Activated CD4-positive, alpha-beta T cell treated with anti-CD3 and anti-CD28 coated beads, Interleukin-2, Interleukin-4, amounts not matched to agents 100 ng/mL and 50 ng/mL, durations not matched to agents 16 hours and 8 hours (primary cell): ENCODE measurements around the gene CD151.

Experiments
- DNase-seq: peaks from one replicate; pipeline ENCODE4 v3.0.0-alpha.2; 2020; ENCODE audit warnings: low spot score

The CD151 gene

DNA sequence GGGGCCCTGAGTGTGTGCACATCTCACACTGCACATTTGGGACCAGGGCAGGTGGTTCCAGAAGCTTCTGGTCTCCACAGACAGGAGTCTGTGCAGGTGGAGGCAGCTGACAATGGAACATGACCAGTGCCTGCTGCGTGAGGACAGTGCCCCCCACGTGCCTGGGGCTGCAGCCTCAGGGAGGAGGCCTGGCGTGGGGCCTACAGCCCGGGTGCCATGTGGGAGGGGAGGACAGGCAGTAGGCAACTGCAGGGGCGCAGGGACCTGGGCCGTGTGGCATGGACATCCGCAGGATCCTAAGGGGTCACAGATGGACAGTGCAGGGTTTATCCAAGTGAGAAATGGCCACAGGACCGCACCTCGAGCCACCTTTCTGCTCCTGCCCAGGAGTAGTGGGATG, 38.7 kb downstream of the CD151 start:
- DNase-seq = no peak

DNA sequence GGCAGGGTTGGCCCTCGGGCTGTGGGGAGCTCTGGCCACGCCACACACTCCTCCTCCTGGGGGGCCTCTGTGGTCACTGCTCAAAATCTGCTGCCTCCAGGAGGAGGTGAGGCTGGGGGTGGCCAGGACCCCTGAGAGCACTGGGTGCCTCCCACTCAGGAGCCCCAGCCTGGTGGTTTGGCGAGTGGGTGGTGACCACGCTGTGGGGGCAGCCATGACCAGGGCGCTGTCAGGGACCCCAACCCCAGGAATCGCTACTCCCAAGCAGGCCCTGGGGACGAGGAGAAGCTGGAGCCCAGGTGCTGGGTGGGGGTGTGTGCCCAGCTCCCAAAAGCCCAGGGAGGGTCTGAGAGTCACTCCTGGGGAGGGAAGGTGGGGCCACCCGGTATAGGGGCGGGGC, 40.0 kb downstream of the CD151 start:
- no peak for DNase-seq

GRCh38 chr11:873706-874105, 41.0 kb downstream of the CD151 start:
- DNase-seq = no peak

DNA sequence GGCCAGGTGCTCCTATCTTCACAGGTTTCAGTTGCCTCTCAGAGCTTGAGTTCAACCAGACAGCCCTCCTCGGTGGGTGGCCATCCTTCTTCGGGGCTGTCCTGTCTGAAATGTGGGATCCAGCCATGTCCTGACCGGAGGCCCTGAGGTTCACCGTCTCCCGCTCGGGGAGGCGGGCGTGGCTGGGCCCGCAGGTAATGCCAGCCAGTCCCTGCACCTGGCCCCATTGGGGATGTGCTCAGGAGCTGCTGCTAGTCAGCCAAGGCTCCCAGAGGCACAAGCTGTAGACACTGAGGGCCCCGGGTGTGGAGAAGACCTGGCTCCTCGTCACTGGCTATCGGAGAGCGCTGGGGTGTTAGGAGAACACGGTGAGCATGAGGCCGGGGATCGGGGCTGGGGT, 42.5 kb downstream of the CD151 start:
- no peak for DNase-seq

DNA sequence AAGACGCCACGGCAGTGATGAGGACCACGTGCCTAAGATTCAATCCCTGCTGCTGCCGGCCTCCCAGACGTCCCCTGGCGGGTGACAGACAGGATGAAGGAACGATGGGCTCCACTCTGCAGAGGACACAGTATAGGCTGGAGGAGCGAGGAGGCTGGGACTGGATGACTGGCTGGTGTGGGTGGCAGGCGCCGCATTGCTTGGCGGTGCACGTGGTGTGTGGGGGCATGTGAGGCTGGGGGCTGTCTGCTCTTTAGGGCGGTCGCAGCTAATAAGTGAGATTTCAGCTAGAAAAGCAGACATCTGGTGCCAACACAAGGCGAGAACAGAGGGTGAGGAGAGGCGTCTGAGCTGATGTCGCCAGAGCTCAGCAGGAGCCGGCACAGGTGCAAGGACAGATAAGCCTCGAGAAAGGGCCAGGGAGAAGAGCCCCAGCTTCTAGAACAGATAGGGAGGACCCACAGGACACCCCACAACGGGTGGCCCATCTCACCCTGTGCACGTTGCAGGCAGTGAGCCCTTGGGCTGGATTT, 43.1 kb downstream of the CD151 start:
- DNase-seq = no peak

DNA sequence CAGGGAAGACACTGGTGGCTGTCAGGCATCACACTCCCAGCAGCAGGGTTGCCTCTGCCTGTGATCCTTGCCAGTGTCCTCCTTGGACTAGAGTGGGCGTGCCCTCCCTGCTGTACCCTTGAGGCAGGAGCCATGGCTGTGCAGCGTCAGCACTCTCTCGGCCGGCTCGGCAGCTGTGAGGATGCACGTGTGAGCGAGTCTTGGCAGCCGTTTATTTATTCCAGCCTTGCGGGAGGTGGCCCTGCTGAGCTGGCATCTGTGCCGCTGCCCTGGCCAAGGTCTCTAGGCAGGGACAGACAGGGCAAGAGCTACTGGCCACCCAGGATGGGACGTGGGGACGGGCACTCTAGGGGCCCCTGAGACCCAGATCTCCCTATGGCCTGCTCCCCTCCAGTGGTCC, 43.8 kb downstream of the CD151 start:
- DNase-seq = no peak

- peak; percentile 15 for DNase-seq
Measured at GRCh38 chr11:877565-877964, 44.8 kb downstream of the CD151 start.

DNA sequence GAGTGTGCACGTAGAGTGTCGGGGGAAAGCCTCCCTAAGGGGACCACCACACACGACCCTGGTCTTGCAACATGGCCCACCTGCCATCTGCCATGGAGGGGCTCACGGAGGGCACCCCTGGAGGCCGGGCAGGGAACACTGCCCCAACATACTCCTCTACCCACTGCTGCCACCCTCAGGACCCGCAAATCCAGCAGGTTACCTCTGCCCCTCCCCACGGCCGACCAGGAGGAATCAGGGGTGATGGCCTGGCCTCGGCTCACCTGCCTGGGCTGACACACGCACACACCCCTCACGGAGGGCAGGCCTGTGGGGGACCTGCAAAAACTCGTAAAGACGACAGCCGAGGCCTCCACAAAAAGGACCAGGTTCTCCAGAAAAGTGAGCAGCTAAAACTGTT, 47.7 kb downstream of the CD151 start:
- DNase-seq = no peak

DNA sequence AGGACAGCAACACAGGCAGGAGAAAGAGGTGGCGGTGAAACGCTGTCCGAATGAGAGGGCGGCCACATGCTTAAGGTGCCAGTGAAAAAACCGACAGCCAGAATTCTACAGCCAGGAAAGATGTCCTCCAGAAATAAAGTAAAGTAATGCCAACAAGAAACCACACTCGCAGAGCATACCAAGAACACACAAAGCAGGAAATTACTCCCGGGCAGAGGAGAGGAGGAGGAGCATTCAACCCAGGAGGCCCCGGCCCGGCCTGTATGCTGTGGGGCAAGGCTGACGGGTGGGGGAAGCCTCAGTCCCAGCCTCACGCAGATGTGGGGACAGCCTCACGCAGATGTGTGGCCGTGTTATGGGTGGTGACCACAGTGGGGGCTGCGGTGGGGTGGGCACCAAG, 49.8 kb downstream of the CD151 start:
- no peak for DNase-seq

GRCh38 chr11:883527-883926, 50.8 kb downstream of the CD151 start:
- DNase-seq = no peak

DNA sequence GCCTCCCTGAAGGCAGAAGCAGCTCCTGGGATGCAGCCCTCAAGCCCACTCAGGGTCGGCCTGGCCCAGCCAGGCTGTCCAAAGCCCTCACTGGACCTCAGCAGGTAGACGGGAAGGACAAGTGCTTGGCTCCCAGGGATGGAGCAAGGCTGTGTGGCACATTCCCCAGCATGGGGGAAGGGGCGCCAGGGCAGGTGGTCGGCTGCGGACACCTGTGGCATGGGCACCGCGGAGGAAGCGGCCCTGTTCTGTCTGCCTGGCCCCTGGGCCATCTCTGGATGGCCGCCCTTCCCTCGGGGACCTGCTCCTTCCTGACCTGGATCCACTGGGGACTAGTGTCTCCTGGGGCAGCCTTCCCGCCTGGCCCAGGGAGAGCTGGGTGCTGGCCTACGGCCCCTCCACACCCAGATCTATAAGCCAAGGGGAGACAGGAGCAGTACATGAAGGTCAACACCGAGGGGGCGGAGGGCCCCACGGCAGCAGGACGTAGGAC, 51.9 kb downstream of the CD151 start:
- DNase-seq = no peak

DNA sequence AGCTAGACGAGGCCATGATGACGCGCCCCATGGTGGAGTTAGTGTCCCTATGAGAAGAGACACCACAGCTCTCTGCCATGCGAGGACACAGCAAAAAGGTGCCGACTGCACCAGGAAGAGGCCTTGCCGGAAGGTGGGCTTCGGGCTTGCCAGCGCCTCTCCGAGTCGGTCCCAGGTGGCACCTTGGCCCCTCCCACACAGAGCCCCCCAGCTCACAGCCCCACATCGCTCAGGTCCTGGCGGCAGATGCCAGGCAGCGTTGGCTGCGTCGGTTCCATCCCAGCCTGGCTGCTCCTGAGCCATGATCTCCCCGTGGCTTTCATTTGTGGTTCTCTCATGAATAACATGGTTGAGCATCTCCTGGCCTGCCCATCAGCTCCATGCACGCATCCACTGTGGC, 53.8 kb downstream of the CD151 start:
- DNase-seq = no peak

- DNase-seq = no peak
Measured at GRCh38 chr11:887589-887988, 54.8 kb downstream of the CD151 start.
